ENCODE measurements around the gene RASA1. TPM values are rescaled to one million over a fixed set of nuclear protein-coding genes. Genes with fewer than 3 reads are reported as not detected.

The RASA1 gene
- total RNA-seq, 1 experiment from 2014 or later: 23.0 TPM

DNA sequence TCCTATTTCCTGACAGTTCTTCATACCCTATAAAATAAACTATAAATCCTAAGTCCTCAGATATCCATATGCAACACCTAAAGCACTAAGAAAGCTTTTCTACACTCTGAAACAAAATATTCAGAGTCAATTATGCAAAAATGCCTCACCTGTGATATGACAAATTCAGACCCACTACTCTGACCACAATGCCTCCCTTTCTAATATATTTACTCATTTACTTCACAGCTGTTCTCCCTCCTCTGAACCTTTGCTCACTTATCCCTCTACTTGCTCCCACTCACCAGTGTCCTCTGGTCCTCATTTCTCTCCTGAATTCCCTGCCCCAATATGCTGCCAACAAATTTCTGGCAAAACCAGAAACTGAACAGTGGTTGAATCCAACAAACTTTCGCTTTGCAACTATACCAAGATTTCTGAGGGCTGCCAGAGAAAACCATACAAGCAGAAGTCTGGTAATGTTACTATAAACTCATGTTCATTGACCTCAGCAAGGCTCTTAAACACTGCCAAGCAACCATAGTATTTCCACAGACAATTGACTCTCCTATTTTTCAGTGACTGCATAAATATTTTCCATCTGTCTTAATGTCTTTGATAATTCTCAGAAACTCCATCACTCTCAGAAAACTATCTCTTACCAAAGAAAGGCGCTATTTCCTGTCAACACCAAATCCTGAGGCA, 137.9 kb downstream of the RASA1 start:
- DNase-seq: no peak
- intact Hi-C loops (cut with micrococcal nuclease; ENCODE audit: unreplicated experiment): no loop called here
- Mint-ChIP-seq H3K4me1 (ENCODE audit: low read depth, unreplicated experiment) (peaks cover 5% of the 10 kb centered on the region), H3K36me3 (ENCODE audit: insufficient read depth, unreplicated experiment) (peaks cover 67% of the 10 kb centered on the region), H3K9me3 (ENCODE audit: unreplicated experiment) (no peaks in the 10 kb centered on the region), H3K27ac (ENCODE audit: unreplicated experiment) (no peak overlapping the region), H3K4me3 (ENCODE audit: unreplicated experiment) (no peak overlapping the region), H3K27me3 (ENCODE audit: insufficient read depth, unreplicated experiment) (no peaks in the 10 kb centered on the region)
- POLR2A ChIA-PET: no interaction called here
- H3K27me3 ChIP-seq (replicated peaks; ENCODE audit: control insufficient read depth, insufficient read depth, low read length): no peaks in the 10 kb centered on the region
- no TSS peak for BruUV-seq (replicated peaks)
- peaks cover 3% of the 10 kb centered on the region for H3K36me3 ChIP-seq (ENCODE audit: control insufficient read depth, insufficient read depth, low read length)
- TF ChIP-seq, protein P1, sequence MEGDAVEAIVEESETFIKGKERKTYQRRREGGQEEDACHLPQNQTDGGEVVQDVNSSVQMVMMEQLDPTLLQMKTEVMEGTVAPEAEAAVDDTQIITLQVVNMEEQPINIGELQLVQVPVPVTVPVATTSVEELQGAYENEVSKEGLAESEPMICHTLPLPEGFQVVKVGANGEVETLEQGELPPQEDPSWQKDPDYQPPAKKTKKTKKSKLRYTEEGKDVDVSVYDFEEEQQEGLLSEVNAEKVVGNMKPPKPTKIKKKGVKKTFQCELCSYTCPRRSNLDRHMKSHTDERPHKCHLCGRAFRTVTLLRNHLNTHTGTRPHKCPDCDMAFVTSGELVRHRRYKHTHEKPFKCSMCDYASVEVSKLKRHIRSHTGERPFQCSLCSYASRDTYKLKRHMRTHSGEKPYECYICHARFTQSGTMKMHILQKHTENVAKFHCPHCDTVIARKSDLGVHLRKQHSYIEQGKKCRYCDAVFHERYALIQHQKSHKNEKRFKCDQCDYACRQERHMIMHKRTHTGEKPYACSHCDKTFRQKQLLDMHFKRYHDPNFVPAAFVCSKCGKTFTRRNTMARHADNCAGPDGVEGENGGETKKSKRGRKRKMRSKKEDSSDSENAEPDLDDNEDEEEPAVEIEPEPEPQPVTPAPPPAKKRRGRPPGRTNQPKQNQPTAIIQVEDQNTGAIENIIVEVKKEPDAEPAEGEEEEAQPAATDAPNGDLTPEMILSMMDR (IDR thresholded peaks at IDR 0.05; ENCODE audit: insufficient read depth in 1 of 2, low read depth in 1 of 2, low read length in 1 of 2, severe bottlenecking in 1 of 2, unreplicated experiment in 1 of 2): no peak
- CTCF ChIA-PET: no interaction called here
- no peaks in the 10 kb centered on the region for H3K9me3 ChIP-seq
- no peaks in the 10 kb centered on the region for H3K4me1 ChIP-seq
- no peak overlapping the region for H3K4me3 ChIP-seq (ENCODE audit: low read depth, low read length)

- ChIA-PET CTCF (no interaction called here), POLR2A (no interaction called here)
- Mint-ChIP-seq H3K27me3 (ENCODE audit: insufficient read depth, unreplicated experiment) (no peaks in the 10 kb centered on the region), H3K9me3 (ENCODE audit: unreplicated experiment) (no peaks in the 10 kb centered on the region), H3K4me3 (ENCODE audit: unreplicated experiment) (no peak overlapping the region), H3K4me1 (ENCODE audit: low read depth, unreplicated experiment) (peaks cover 5% of the 10 kb centered on the region), H3K36me3 (ENCODE audit: insufficient read depth, unreplicated experiment) (peaks cover 59% of the 10 kb centered on the region), H3K27ac (ENCODE audit: unreplicated experiment) (no peak overlapping the region)
- TF ChIP-seq, protein P1 (IDR thresholded peaks at IDR 0.05; ENCODE audit: insufficient read depth in 1 of 2, low read depth in 1 of 2, low read length in 1 of 2, severe bottlenecking in 1 of 2, unreplicated experiment in 1 of 2): no peak
- intact Hi-C loops (cut with micrococcal nuclease; ENCODE audit: unreplicated experiment): no loop called here
- Histone ChIP-seq H3K9me3 (no peaks in the 10 kb centered on the region), H3K27me3 (replicated peaks; ENCODE audit: control insufficient read depth, insufficient read depth, low read length) (no peaks in the 10 kb centered on the region), H3K36me3 (ENCODE audit: control insufficient read depth, insufficient read depth, low read length) (no peaks in the 10 kb centered on the region; the same call in 1 of the 2 replicates), H3K4me1 (0 out of 2 replicates have a peak, but pooled peaks cover 5% of the 10 kb centered on the region), H3K4me3 (ENCODE audit: low read depth, low read length) (no peak overlapping the region)
- BruUV-seq (replicated peaks): no TSS peak
- DNase-seq: no peak
Measured at GRCh38 chr5:87408204-87408603, 140.5 kb downstream of the RASA1 start.

- peaks cover 47% of the 10 kb centered on the region for H3K36me3 Mint-ChIP-seq (ENCODE audit: insufficient read depth, unreplicated experiment)
- no TSS peak for BruUV-seq (replicated peaks)
Measured at GRCh38 chr5:87410931-87411330, 143.2 kb downstream of the RASA1 start.

More at GRCh38 chr5:87410931-87411330, 143.2 kb downstream of the RASA1 start:
- Mint-ChIP-seq H3K9me3 (ENCODE audit: unreplicated experiment) (no peaks in the 10 kb centered on the region), H3K27ac (ENCODE audit: unreplicated experiment) (no peak overlapping the region), H3K27me3 (ENCODE audit: insufficient read depth, unreplicated experiment) (no peaks in the 10 kb centered on the region), H3K4me3 (ENCODE audit: unreplicated experiment) (peak overlapping the region; percentile 65), H3K4me1 (ENCODE audit: low read depth, unreplicated experiment) (peaks cover 5% of the 10 kb centered on the region)
- DNase-seq: no peak
- intact Hi-C loops (cut with micrococcal nuclease; ENCODE audit: unreplicated experiment): loop anchor here (5.0 kb wide), 1 partner anchor 856 kb away; the partner anchor contains the start of gene TMEM161B
- Histone ChIP-seq H3K36me3 (ENCODE audit: control insufficient read depth, insufficient read depth, low read length) (no peaks in the 10 kb centered on the region; the same call in 1 of the 2 replicates), H3K27me3 (replicated peaks; ENCODE audit: control insufficient read depth, insufficient read depth, low read length) (no peaks in the 10 kb centered on the region), H3K4me1 (0 out of 2 replicates have a peak, but pooled peaks cover 5% of the 10 kb centered on the region), H3K9me3 (no peaks in the 10 kb centered on the region), H3K4me3 (ENCODE audit: low read depth, low read length) (no peak overlapping the region)
- ChIA-PET CTCF (interaction anchor here (0.8 kb wide), 1 partner anchor 11 kb away, joined by 5 read pairs; no protein-coding TSS in a partner anchor), POLR2A (no interaction called here)
- TF ChIP-seq, protein P1 (IDR thresholded peaks at IDR 0.05; ENCODE audit: insufficient read depth in 1 of 2, low read depth in 1 of 2, low read length in 1 of 2, severe bottlenecking in 1 of 2, unreplicated experiment in 1 of 2): no peak

Data from Caco-2 (cell line).